Measurements from ENCODE around the gene SLC1A1. TPM values are rescaled to one million over a fixed set of nuclear protein-coding genes. Genes with fewer than 3 reads are reported as not detected.
A peak's percentile ranks its signal among the peaks of the same experiment; 100 is the strongest.

The SLC1A1 gene
- total and polyA plus RNA-seq, 2 experiments from 2014 or later = 3.7 to 8.2 TPM

DNA sequence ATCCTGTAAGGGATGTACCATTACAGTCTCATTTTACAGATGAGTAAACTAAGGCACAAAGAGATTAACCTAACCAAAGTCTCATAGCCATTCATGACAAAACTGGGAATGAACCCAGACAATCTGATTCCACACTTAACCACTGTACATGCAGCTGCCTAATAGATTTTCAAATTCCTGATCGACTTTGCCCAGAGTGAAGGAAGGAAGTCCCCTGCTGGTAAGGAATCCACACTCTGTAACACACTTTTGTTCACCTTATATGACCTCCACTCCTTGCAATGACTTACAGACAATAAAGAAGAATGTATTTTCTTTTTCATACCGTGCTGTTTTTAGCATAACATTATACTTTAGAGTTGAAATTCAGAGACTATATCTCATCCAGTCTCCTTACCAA is 140.6 kb downstream of the SLC1A1 start:
- Histone ChIP-seq H3K27me3 (ENCODE audit: insufficient read depth) (no peaks in the 10 kb centered on the region), H3K4me2 (peak overlapping the region; percentile 28; the same call in 1 of the 2 replicates), H4K20me1 (replicated peaks; ENCODE audit: insufficient read depth) (no peaks in the 10 kb centered on the region), H3K79me2 (replicated peaks; ENCODE audit: insufficient read depth) (no peaks in the 10 kb centered on the region), H3K4me1 (ENCODE audit: insufficient read depth) (peaks cover 22% of the 10 kb centered on the region; the same call in 1 of the 2 replicates), H2AFZ (no peak overlapping the region), H3K27ac (ENCODE audit: low read depth) (no peak overlapping the region), H3K9me2 (ENCODE audit: insufficient read depth) (no peaks in the 10 kb centered on the region), H3K36me3 (ENCODE audit: insufficient read depth) (no peaks in the 10 kb centered on the region), H3F3A (replicated peaks; ENCODE audit: low read depth) (no peaks in the 10 kb centered on the region), H3K4me3 (no peak overlapping the region)
- DNase-seq (ENCODE audit: low spot score) (peak; percentile 62), ATAC-seq (peak; percentile 84)
- TF ChIP-seq EZH2phosphoT487 (IDR thresholded peaks at IDR 0.05; ENCODE audit: unreplicated experiment) (no peak), NANOG (IDR thresholded peaks at IDR 0.05; ENCODE audit: borderline replicate concordance) (0 out of 2 replicates have a peak, but pooled peaks have one; percentile 24), STAT1 (IDR thresholded peaks at IDR 0.05; ENCODE audit: unreplicated experiment) (no peak), ZNF462 (CRISPR knock-in tag; IDR thresholded peaks at IDR 0.05) (no peak)
- TF ChIP-seq, protein P1, sequence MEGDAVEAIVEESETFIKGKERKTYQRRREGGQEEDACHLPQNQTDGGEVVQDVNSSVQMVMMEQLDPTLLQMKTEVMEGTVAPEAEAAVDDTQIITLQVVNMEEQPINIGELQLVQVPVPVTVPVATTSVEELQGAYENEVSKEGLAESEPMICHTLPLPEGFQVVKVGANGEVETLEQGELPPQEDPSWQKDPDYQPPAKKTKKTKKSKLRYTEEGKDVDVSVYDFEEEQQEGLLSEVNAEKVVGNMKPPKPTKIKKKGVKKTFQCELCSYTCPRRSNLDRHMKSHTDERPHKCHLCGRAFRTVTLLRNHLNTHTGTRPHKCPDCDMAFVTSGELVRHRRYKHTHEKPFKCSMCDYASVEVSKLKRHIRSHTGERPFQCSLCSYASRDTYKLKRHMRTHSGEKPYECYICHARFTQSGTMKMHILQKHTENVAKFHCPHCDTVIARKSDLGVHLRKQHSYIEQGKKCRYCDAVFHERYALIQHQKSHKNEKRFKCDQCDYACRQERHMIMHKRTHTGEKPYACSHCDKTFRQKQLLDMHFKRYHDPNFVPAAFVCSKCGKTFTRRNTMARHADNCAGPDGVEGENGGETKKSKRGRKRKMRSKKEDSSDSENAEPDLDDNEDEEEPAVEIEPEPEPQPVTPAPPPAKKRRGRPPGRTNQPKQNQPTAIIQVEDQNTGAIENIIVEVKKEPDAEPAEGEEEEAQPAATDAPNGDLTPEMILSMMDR (conservative IDR thresholded peaks at IDR 0.05; ENCODE audit: low read depth in 2 of 2) = 0 out of 4 replicates have a peak, but pooled peaks of 1 of the 2 experiments have one; percentile 6
- Mint-ChIP-seq H3K9me3 (no peaks in the 10 kb centered on the region), H3K27ac (no peak overlapping the region), H3K4me3 (no peak overlapping the region), H3K27me3 (ENCODE audit: insufficient read depth, low read depth, poor library complexity) (peaks cover 2% of the 10 kb centered on the region), H3K4me1 (peaks cover 28% of the 10 kb centered on the region), H3K36me3 (ENCODE audit: low read depth) (no peaks in the 10 kb centered on the region; the same call in 2 of the 3 replicates)

Other genes with a start within 250 kb of the SLC1A1 start
- 0.16 and 0.52 TPM in 2 replicates for gene GLIS3, start 190.4 kb upstream of the SLC1A1 start, total RNA-seq (2014; rRNA removed; shearing (Covaris generic))
- 0.14 and 0.39 TPM in 2 replicates for gene GLIS3, start 190.4 kb upstream of the SLC1A1 start, polyA plus RNA-seq (2016; fragmentation: Nextera tagmentation; extraction: Ambion mirVana)
- 13.2 and 15.2 TPM in 2 replicates for gene PLPP6, start 171.8 kb downstream of the SLC1A1 start, total RNA-seq (2014; rRNA removed; shearing (Covaris generic))
- 5.8 and 6.3 TPM in 2 replicates for gene PLPP6, start 171.8 kb downstream of the SLC1A1 start, polyA plus RNA-seq (2016; fragmentation: Nextera tagmentation; extraction: Ambion mirVana)
- gene SPATA6L, start 176.0 kb downstream of the SLC1A1 start, total RNA-seq (2014; rRNA removed; shearing (Covaris generic)) = 0.39 and 1.7 TPM in 2 replicates
- 1.9 and 2.2 TPM in 2 replicates for gene SPATA6L, start 176.0 kb downstream of the SLC1A1 start, polyA plus RNA-seq (2016; fragmentation: Nextera tagmentation; extraction: Ambion mirVana)
- 26.9 and 28.9 TPM in 2 replicates for gene CDC37L1, start 189.1 kb downstream of the SLC1A1 start, total RNA-seq (2014; rRNA removed; shearing (Covaris generic))
- gene CDC37L1, start 189.1 kb downstream of the SLC1A1 start, polyA plus RNA-seq (2016; fragmentation: Nextera tagmentation; extraction: Ambion mirVana) = 24.0 and 29.6 TPM in 2 replicates